ENCODE data around the gene UNC50. TPM values are rescaled to one million over a fixed set of nuclear protein-coding genes. Genes with fewer than 3 reads are reported as not detected.

Gene UNC50, protein sequence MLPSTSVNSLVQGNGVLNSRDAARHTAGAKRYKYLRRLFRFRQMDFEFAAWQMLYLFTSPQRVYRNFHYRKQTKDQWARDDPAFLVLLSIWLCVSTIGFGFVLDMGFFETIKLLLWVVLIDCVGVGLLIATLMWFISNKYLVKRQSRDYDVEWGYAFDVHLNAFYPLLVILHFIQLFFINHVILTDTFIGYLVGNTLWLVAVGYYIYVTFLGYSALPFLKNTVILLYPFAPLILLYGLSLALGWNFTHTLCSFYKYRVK
- 46.5 and 47.5 TPM in 2 replicates for total RNA-seq

GRCh38 chr2:98608116-98608961 is at the start of gene UNC50, which contains the start of gene COA5:
Gene UNC50 (plus strand): TSS chr2:98608589. CDS start chr2:98609760, 1,171 bp downstream.
Gene COA5 (minus strand): TSS chr2:98608512. CDS start chr2:98608405, 107 bp downstream.

Other genes starting within 250 kb of the UNC50 start
- gene INPP4A, start 163.7 kb upstream of the UNC50 start, total RNA-seq = 21.8 and 41.9 TPM in 2 replicates
- gene COA5, start 77 bp upstream of the UNC50 start, total RNA-seq = 22.4 and 27.9 TPM in 2 replicates
- 3.5 and 6.8 TPM in 2 replicates for gene MGAT4A, start 122.5 kb downstream of the UNC50 start, total RNA-seq

Data from dermis lymphatic vessel endothelial cell (primary cell).